Sigmoid colon (tissue), 4 donors: ENCODE measurements around the gene NARS2.

Experiments
- POLR2A ChIP-seq, 2 donors: fragments of 450-650 bp; IDR thresholded peaks; one replicate each; pipeline ENCODE4 v1.6.1; 2016; ENCODE audit warnings: antibody characterized with exemption in 2 of 2, mild to moderate bottlenecking in 2 of 2, moderate library complexity in 2 of 2
- POLR2AphosphoS5 ChIP-seq, 4 donors: sonication (generic); formaldehyde crosslinking; IDR thresholded peaks; one replicate each; pipeline ENCODE4 v1.6.1; 2017; ENCODE audit warnings: antibody characterized with exemption in 4 of 4
- TF ChIP-seq, protein P1 (sequence below), 4 experiments: fragments of 450-650 bp in 3 of 4; fragments of 200-600 bp in 1 of 4; IDR thresholded peaks; one replicate each; pipeline ENCODE4 v1.5.1; 2016 to 2019; ENCODE audit warnings: antibody characterized with exemption in 4 of 4, mild to moderate bottlenecking in 3 of 4, moderate library complexity in 2 of 4

DNA sequence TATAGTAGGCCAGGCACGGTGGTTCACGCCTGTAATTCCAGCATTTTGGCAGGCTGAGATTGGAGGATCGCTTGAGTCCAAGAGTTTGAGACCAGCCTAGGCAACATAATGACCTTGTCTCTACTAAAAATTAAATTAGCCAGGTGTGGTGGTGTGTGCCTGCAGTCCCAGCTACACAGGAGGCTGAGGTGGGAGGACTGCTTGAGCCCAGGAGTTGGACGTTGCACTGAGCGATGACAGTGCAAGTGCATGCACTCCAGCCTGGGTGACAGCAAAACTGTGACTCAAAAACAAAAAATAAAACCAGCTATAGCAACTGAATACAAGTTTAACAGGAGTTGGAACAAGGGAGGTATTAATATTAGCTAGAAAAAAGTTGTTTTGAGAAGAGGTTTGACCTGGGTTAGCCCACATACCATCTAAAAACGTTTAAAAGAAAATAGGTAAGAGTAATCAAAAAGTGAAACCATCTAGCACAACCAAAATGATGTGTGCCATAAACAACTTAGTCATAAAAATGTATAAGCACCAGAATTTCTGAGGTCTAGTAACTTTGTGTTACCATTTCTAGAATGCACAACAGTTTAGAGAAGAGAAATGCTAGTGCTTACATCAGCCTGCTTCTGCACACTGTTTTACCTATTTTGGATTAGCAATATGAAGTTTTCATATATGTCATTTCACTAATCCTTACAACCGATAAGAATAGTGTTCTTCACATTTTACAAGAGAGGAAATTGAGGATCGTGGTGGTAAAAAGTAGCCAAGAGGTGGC is 26.5 kb downstream of the NARS2 start:
- TF ChIP-seq, protein P1, sequence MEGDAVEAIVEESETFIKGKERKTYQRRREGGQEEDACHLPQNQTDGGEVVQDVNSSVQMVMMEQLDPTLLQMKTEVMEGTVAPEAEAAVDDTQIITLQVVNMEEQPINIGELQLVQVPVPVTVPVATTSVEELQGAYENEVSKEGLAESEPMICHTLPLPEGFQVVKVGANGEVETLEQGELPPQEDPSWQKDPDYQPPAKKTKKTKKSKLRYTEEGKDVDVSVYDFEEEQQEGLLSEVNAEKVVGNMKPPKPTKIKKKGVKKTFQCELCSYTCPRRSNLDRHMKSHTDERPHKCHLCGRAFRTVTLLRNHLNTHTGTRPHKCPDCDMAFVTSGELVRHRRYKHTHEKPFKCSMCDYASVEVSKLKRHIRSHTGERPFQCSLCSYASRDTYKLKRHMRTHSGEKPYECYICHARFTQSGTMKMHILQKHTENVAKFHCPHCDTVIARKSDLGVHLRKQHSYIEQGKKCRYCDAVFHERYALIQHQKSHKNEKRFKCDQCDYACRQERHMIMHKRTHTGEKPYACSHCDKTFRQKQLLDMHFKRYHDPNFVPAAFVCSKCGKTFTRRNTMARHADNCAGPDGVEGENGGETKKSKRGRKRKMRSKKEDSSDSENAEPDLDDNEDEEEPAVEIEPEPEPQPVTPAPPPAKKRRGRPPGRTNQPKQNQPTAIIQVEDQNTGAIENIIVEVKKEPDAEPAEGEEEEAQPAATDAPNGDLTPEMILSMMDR (IDR thresholded peaks at IDR 0.05), result no peak
- TF ChIP-seq POLR2AphosphoS5 (IDR thresholded peaks at IDR 0.05), result no peak
- no peak for TF ChIP-seq POLR2A (IDR thresholded peaks at IDR 0.05)
